NCI-H2227 (cell line): Measurements from ENCODE around the gene SH3D19.
A peak's percentile ranks its signal among the peaks of the same experiment; 100 is the strongest.

Experiments
- DNase-seq: peaks from one replicate; lab custom pipeline; 2025; ENCODE audit not compliant: unreplicated experiment; lab: John Stamatoyannopoulos, UW

SH3D19 gene, protein sequence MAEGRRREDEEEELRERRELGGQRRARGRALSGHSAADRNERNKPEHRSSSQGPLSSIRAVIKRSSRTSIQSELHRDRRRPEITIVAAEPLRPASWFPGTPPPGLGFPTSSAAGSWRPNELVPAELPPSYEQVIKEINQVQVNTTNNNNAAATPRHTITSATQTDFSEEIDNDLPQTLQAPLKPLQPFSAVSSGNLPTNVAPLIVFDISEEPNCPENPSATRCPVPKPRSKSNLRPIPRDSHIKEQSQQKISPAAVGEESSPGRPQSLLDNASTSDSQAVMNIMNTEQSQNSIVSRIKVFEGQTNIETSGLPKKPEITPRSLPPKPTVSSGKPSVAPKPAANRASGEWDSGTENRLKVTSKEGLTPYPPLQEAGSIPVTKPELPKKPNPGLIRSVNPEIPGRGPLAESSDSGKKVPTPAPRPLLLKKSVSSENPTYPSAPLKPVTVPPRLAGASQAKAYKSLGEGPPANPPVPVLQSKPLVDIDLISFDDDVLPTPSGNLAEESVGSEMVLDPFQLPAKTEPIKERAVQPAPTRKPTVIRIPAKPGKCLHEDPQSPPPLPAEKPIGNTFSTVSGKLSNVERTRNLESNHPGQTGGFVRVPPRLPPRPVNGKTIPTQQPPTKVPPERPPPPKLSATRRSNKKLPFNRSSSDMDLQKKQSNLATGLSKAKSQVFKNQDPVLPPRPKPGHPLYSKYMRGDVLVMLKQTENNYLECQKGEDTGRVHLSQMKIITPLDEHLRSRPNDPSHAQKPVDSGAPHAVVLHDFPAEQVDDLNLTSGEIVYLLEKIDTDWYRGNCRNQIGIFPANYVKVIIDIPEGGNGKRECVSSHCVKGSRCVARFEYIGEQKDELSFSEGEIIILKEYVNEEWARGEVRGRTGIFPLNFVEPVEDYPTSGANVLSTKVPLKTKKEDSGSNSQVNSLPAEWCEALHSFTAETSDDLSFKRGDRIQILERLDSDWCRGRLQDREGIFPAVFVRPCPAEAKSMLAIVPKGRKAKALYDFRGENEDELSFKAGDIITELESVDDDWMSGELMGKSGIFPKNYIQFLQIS

GRCh38 chr4:151325111-151325948 is at the start of gene SH3D19:
SH3D19 (minus strand) TSS chr4:151325605; CDS start chr4:151325352, 253 bp downstream.
- DNase-seq, result peak; percentile 46

DNA sequence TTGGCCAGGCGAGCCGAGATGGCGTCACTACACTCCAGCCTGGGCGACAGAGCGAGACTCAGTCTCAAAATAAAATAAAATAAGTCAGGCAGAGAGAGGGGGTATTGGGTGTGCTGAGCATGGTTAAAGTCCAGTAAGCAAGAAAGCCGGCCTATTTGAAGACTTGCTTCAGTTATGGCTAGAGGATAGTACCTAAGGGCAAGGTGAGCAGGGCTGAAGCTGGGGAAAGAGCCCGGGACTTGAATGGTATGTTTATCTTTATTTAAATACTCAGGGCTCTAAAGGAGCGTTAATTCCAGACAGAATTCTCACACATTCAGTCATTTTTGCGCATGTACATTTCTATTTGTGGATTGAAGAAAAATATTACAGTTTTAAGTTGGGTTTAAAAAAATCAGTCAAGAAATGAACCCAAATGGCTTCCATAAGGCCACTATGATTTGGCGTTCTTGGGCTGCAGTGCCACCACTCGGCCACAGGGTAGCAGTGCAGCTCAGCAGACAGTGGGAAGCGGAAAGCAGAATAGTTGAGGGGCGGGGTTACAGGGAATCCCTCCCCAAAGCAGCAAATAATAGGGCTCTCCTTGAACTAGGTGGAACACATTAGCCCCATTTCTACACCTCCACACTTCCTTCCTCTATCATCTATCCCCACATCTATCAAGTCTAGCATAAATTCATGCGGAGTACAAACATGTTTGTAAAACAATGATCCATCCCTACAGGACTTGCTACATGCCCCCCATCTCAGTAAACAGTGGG is 37.2 kb upstream of the SH3D19 start:
- DNase-seq, result peak; percentile 86

- no peak for DNase-seq
These were observed 36.6 kb upstream of the SH3D19 start for GRCh38 chr4:151361966-151362365.

- no peak for DNase-seq
These were observed 35.7 kb upstream of the SH3D19 start for GRCh38 chr4:151361126-151361525.

- DNase-seq, result peak; percentile 52
These were observed 34.2 kb upstream of the SH3D19 start for GRCh38 chr4:151359576-151359975.

- no peak for DNase-seq
These were observed 32.9 kb upstream of the SH3D19 start for GRCh38 chr4:151358266-151358665.

GRCh38 chr4:151356510-151356909 is 31.1 kb upstream of the SH3D19 start:
- DNase-seq, result no peak

- DNase-seq, result no peak
These were observed 29.8 kb upstream of the SH3D19 start for GRCh38 chr4:151355155-151355554.

GRCh38 chr4:151347490-151348235 is 22.3 kb upstream of the SH3D19 start:
- DNase-seq, result no peak

DNA sequence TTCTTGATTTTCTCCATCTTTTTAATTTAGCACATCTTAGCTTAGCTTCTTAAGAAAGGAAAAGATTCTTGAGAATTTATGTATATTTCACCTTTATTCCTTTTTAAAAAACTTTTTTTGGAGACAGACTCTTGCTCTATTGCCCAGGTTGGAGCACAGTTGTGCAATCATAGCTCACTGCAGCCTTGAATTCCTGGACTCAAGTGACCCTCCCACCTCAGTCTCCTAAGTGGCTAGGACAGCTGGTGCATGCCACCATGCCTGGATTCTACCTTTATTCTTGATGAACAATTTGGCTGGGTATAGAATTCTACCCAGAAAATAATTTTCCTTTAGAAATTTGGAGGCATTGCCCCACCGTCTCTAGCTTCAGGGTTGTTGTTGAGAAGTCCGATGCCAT is 19.5 kb upstream of the SH3D19 start:
- no peak for DNase-seq

DNA sequence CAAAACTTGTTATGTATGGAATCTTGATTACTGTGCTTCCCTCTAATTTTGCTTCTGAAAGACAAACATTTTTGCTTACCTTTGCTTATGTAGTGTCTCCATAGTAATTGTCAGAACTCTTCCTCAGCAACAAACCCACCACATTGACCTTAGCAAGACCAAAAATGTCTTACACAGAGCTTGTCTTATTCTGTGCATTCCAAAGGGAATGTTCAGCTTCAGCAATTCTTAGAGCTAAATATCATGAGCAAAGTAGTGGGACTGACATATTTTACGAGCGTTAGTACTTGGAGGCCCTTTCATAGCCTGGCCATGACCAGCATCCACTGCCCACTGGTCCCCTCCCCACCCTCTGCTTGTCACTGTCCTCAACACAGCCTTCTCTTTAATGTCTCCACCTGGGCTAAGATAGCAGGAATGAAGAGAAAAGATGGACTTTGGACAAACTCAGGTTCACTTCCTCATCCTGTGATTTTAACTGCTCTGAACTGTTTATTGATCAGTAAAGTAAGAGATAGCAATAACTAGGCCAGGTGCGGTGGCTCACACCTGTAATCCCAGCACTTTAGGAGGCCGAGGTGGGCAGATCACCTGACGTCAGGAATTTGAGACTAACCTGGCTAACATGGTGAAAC is 15.5 kb upstream of the SH3D19 start:
- DNase-seq, result no peak

- no peak for DNase-seq
These were observed 14.1 kb upstream of the SH3D19 start for GRCh38 chr4:151339467-151339866.

DNA sequence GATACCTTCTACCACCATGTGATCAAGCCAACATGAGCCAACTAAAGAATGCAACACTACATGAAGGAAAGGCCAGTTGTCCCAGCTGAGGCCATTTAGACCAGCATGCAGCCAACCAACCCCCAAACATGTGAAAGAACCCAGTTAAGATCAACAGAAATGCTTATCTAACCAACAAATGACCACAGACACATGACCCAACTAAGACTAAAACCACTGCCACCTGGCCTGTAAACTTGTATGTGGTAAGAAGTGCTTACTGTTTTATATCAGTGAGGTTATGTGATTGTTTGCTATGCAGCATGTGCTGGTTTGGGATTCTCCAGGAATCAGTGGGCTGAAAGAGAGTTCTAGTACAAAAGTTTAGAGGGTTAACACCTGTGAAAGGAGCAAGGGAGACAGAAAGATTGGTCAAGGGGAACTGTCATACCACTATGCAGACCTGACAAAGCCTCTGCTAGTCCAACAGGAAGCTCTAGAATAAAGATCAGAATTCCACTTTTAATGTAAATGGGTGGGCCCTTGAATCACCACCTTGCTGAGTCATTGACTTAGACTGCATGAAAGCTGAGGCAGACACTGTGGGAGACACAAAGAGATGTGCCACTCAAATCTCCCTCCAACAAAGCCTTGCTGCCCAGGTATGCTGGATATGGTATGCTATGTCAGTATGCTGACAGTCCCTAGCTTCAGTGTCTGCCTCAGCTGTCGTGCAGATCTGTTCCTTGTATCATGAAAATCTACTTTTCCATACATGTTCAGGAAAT is 6.1 kb upstream of the SH3D19 start:
- DNase-seq, result no peak

DNA sequence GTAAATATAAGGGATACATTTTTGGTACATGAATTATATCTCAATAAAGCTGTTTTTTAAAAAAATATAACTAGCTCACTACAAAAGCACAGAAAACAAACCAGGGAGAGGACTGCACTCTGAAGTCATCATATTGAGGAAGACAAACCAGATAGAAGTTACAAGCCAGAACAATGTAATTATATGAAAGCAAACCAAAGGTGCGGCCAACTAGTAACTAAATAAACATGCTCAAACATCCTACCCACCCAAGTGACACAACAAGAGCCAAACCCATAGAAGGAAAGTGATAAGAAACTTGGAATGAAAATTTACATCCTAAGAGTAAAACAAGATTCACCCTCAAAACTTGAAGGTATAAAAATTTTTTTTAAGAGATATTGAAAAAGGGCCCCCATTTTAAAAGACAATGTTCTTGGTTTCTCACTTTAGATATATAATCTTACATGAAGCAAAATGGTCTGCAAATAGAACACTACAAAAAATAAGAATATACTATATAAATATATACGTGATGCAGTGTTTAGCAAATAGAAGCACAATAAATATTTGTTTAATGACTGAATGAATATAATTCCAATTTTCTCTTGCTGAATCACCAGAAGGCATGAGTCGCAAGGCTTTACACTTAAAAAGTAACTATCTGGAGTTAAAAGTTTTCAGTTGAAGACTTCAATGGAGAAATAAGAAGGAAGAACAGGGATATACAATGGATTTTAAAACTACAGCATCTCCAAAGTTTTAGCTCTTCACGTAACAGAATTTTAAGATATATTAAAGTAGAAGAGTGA is 4.0 kb upstream of the SH3D19 start:
- DNase-seq, result no peak

DNA sequence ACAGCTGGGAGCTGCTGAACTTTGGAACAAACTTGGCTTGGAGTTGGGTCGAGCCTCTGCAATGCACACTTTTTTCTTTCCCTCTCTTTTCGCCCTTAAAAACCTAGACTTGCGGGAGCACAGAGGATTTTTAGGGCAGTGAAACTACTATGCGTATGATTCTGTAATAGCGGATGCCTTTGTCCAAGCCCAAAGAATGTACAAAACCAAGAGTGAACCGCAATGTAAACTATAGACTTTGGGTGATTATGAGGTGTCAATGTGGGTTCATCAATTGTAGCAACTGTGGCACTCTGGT is 493 bp upstream of the SH3D19 start:
- DNase-seq, result no peak

DNA sequence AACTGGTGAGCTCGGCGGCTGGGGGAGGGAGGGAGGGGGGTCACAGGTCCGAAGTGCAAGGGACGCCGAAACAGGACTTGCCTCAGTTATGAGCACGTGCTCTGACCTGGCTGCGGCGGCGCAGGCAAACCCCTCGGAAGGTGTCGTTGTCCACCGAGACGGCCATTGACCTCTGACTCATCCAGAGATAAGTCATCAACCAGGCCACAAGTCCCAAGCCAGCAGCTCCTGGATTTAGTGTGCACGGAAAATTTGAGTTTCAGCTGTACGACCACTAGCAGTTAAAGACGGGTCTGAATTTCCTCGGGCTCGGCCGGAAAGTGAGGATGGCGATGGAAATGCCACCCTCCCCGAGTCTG is 674 bp downstream of the SH3D19 start:
- DNase-seq, result peak; percentile 27

DNA sequence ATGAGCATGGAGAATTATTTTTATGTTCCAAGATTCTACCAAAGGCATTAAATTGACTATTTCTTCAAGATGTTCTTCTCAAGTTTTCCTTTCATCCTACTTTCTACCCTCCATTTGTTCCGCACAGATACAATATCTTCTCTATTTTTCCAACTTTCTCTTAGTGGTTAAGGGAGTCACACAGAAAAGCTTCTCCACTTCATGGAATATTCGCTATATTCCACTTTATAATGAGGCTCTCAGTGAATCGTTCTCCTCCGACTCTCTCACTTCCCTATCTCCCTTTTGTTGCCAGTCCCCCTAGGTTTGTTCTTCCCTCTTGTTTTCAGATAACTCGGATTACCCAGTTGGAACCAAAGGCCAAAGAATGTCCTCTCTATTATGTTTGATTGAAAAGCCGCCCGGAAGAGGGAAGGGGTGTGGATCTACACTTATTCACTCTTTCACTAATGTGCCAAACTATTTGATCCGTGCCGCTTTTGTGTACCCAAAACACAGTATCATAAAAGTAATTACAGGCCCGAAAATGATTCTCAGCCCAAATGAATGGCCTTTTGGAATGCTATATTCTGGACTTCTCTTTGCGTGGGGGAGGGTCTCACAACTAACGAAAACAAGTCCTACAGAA is 1.2 kb downstream of the SH3D19 start:
- DNase-seq, result no peak
